Smooth muscle cell (in vitro differentiated cells): ENCODE measurements around the gene ZNF609. TPM values are rescaled to one million over a fixed set of nuclear protein-coding genes. Genes with fewer than 3 reads are reported as not detected.
A peak's percentile ranks its signal among the peaks of the same experiment; 100 is the strongest.

Experiments used
- DNase-seq: peaks from one replicate; lab custom pipeline; 2025; ENCODE audit not compliant: unreplicated experiment; lab: John Stamatoyannopoulos, UW
- H2AFZ ChIP-seq: fragments of 200-600 bp; sonication (generic); 2 replicates; pipeline ENCODE4 v1.6.0; 2016; ENCODE audit warnings: antibody characterized with exemption, low read depth, mild to moderate bottlenecking
- H3F3A ChIP-seq: fragments of 200-600 bp; sonication (generic); 2 replicates; pipeline ENCODE4 v1.6.0; 2017; ENCODE audit warnings: antibody characterized with exemption, low read depth
- H3K27ac ChIP-seq: fragments of 200-600 bp; sonication (generic); 2 replicates; pipeline ENCODE4 v1.5.1; 2016; ENCODE audit warnings: low read depth, mild to moderate bottlenecking
- H3K27me3 ChIP-seq: fragments of 200-600 bp; sonication (generic); 2 replicates; pipeline ENCODE4 v1.6.1; 2016; ENCODE audit warnings: low read depth, mild to moderate bottlenecking
- H3K36me3 ChIP-seq: fragments of 200-600 bp; sonication (generic); 2 replicates; pipeline ENCODE4 v1.5.1; 2016; ENCODE audit warnings: low read depth
- H3K4me1 ChIP-seq: fragments of 200-600 bp; sonication (generic); 2 replicates; pipeline ENCODE4 v1.5.1; 2016; ENCODE audit warnings: low read depth
- H3K4me2 ChIP-seq: fragments of 200-600 bp; sonication (generic); 2 replicates; pipeline ENCODE4 v1.6.0; 2016; ENCODE audit warnings: mild to moderate bottlenecking
- H3K4me3 ChIP-seq: fragments of 200-600 bp; sonication (generic); 2 replicates; pipeline ENCODE4 v1.5.1; 2016; ENCODE audit warnings: mild to moderate bottlenecking
- H3K79me2 ChIP-seq: fragments of 200-600 bp; sonication (generic); 2 replicates; pipeline ENCODE4 v1.6.0; 2016; ENCODE audit warnings: low read depth, mild to moderate bottlenecking
- H3K9ac ChIP-seq: fragments of 200-600 bp; sonication (generic); 2 replicates; pipeline ENCODE4 v1.6.0; 2016; ENCODE audit warnings: low read depth
- H3K9me3 ChIP-seq: fragments of 200-600 bp; sonication (generic); replicated peaks from 2 replicates; pipeline ENCODE4 v1.5.1; 2016; ENCODE audit warnings: low read depth
- H4K20me1 ChIP-seq: fragments of 200-600 bp; sonication (generic); 2 replicates; pipeline ENCODE4 v1.6.0; 2016; ENCODE audit warnings: low read depth
- WGBS: methylation state at CpG from one replicate; pipeline ENCODE4 v1.1.7; 2016; ENCODE audit warnings: low lambda C conversion rate; 5-methylcytosine and 5-hydroxymethylcytosine counted together
- polyA plus RNA-seq: library from polyadenylated mRNA; unstranded; fragments of >200 nt; fragmentation: Nextera tagmentation; extraction: Ambion mirVana; gene quantifications from 2 replicates; pipeline ENCODE4 v1.2.1, GENCODE V29; 2016
- total RNA-seq: library from RNA; depleted of rRNA; stranded (reverse); fragments of >200 nt; gene quantifications from 2 replicates; pipeline ENCODE4 v1.2.3, GENCODE V29; 2014
- TF ChIP-seq, protein P1 (sequence below): fragments of 200-600 bp; sonication (generic); IDR thresholded peaks from 2 replicates; pipeline ENCODE4 v1.5.1; 2017; ENCODE audit warnings: borderline replicate concordance, mild to moderate bottlenecking, antibody characterized with exemption; ENCODE audit not compliant: insufficient read depth, poor library complexity, severe bottlenecking

Gene ZNF609
- total and polyA plus RNA-seq, 2 experiments from 2014 or later = 9.9 to 15.6 TPM

DNA sequence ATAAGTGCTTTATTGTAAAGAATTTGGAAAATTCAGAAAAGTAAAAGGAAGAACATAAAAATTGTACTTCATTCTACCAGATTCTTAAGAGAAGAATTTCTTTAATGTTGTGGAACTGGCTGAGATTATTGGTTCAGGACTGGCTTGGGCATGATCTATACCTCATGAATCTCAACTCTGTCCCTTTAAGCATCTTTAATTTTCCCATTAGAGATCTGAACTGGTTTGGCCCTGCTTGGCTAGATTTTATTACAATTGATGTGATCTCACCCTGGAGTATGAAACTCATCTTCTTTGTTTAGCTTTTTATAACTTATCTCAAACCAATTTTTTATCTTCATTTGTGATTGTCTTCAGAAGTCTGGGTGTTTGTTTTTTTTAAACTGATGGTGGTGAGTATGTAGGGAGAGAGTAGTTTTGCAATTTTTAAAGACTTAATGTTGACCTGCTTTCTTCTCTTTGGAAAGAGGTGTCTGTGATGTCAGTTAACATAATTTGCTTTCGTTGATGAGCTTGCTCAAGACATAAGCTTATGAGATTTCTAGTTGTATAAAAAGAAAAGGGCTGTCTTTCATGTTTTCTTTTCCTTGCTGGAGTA is 61.9 kb downstream of the ZNF609 start:
- Histone ChIP-seq H3K9me3 (no peaks in the 10 kb centered on the region), H3K36me3 (no peaks in the 10 kb centered on the region), H3K4me1 (peaks cover 11% of the 10 kb centered on the region), H3F3A (peaks cover 3% of the 10 kb centered on the region), H3K79me2 (peaks cover 64% of the 10 kb centered on the region), H4K20me1 (peaks cover 98% of the 10 kb centered on the region), H3K9ac (no peak overlapping the region), H3K4me2 (peak overlapping the region; percentile 6), H3K27me3 (no peaks in the 10 kb centered on the region), H3K27ac (peak overlapping the region; percentile 17), H2AFZ (no peak overlapping the region), H3K4me3 (no peak overlapping the region)
- TF ChIP-seq, protein P1, sequence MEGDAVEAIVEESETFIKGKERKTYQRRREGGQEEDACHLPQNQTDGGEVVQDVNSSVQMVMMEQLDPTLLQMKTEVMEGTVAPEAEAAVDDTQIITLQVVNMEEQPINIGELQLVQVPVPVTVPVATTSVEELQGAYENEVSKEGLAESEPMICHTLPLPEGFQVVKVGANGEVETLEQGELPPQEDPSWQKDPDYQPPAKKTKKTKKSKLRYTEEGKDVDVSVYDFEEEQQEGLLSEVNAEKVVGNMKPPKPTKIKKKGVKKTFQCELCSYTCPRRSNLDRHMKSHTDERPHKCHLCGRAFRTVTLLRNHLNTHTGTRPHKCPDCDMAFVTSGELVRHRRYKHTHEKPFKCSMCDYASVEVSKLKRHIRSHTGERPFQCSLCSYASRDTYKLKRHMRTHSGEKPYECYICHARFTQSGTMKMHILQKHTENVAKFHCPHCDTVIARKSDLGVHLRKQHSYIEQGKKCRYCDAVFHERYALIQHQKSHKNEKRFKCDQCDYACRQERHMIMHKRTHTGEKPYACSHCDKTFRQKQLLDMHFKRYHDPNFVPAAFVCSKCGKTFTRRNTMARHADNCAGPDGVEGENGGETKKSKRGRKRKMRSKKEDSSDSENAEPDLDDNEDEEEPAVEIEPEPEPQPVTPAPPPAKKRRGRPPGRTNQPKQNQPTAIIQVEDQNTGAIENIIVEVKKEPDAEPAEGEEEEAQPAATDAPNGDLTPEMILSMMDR = no peak
- DNase-seq = no peak
- WGBS = 59% methylated on average over 1 of the region's 1 CpG

- WGBS = 92% methylated on average over 5 of the region's 5 CpGs
- peaks cover 62% of the 10 kb centered on the region for H3K79me2 ChIP-seq
- peaks cover 11% of the 10 kb centered on the region for H3K4me1 ChIP-seq
These were observed 62.9 kb downstream of the ZNF609 start for GRCh38 chr15:64523240-64523639.

DNA sequence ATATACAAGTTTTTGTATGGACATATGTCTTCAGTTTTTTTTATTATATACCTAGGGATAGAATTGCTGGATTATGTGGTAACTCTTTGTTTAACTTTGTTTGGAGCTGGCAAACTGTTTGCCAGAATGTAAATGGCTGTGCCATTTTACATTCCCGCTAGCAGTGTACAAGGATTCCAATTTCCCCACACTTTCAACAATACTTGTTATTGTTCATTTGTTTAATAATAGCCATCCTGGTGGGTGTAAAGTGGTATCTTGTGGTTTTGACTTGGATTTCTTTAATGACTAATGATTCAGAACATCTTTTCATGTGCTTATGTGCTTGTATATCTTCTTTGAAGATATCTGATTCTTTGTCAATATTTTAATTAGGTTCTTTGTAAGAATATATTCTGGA is 64.4 kb downstream of the ZNF609 start:
- TF ChIP-seq, protein P1 = no peak
- H3K79me2 ChIP-seq = peaks cover 68% of the 10 kb centered on the region
- H3K9me3 ChIP-seq = no peaks in the 10 kb centered on the region
- 46% methylated on average over 1 of the region's 1 CpG for WGBS
- no peak for DNase-seq
- no peak overlapping the region for H3K4me3 ChIP-seq
- no peak overlapping the region for H3K9ac ChIP-seq
- no peaks in the 10 kb centered on the region for H3K27me3 ChIP-seq
- peaks cover 3% of the 10 kb centered on the region for H3F3A ChIP-seq
- no peak overlapping the region for H2AFZ ChIP-seq
- H3K36me3 ChIP-seq = no peaks in the 10 kb centered on the region
- H3K27ac ChIP-seq = no peak overlapping the region
- H4K20me1 ChIP-seq = peaks cover 100% of the 10 kb centered on the region
- peak overlapping the region; percentile 39 for H3K4me2 ChIP-seq
- peaks cover 11% of the 10 kb centered on the region for H3K4me1 ChIP-seq

More at GRCh38 chr15:64523240-64523639, 62.9 kb downstream of the ZNF609 start:
- H3K36me3 ChIP-seq = no peaks in the 10 kb centered on the region
- no peak overlapping the region for H3K27ac ChIP-seq
- no peak for DNase-seq
- no peak overlapping the region for H3K4me2 ChIP-seq
- H3K27me3 ChIP-seq = no peaks in the 10 kb centered on the region
- TF ChIP-seq, protein P1 = no peak
- peaks cover 3% of the 10 kb centered on the region for H3F3A ChIP-seq
- peaks cover 98% of the 10 kb centered on the region for H4K20me1 ChIP-seq
- no peaks in the 10 kb centered on the region for H3K9me3 ChIP-seq
- H3K4me3 ChIP-seq = no peak overlapping the region
- H2AFZ ChIP-seq = no peak overlapping the region
- no peak overlapping the region for H3K9ac ChIP-seq
